Activated CD4-positive, alpha-beta T cell treated with anti-CD3 and anti-CD28 coated beads, Interleukin-2, Interleukin-4, amounts not matched to agents 100 ng/mL and 50 ng/mL, durations not matched to agents 16 hours and 8 hours (primary cell): ENCODE measurements around the gene SSU72.
"Not testable (repeated sequence)": the region's sequence is repeated elsewhere in the genome, so short reads cannot be mapped to it uniquely, and the experiment has no call there.

Experiments used
- DNase-seq: peaks from one replicate; pipeline ENCODE4 v3.0.0-alpha.2; 2020; ENCODE audit warnings: low spot score

SSU72 gene

GRCh38 chr1:1527092-1527816 lies 47.4 kb downstream of the SSU72 start:
- no peak for DNase-seq

- DNase-seq: not testable (repeated sequence)
Measured at GRCh38 chr1:1526476-1526875, 48.2 kb downstream of the SSU72 start.

GRCh38 chr1:1524750-1525383 lies 49.8 kb downstream of the SSU72 start:
- DNase-seq: not testable (repeated sequence)

GRCh38 chr1:1523651-1524050 lies 51.0 kb downstream of the SSU72 start:
- not testable (repeated sequence) for DNase-seq

GRCh38 chr1:1523226-1523625 lies 51.4 kb downstream of the SSU72 start:
- DNase-seq: not testable (repeated sequence)

GRCh38 chr1:1522536-1522935 lies 52.1 kb downstream of the SSU72 start:
- not testable (repeated sequence) for DNase-seq

GRCh38 chr1:1521331-1521730 lies 53.3 kb downstream of the SSU72 start:
- DNase-seq: no peak

GRCh38 chr1:1519805-1520505 lies 54.7 kb downstream of the SSU72 start:
- DNase-seq: not testable (repeated sequence)

- not testable (repeated sequence) for DNase-seq
Measured at GRCh38 chr1:1518621-1519007, 56.0 kb downstream of the SSU72 start.

GRCh38 chr1:1517973-1518620 lies 56.6 kb downstream of the SSU72 start:
- DNase-seq: no peak

- DNase-seq: not testable (repeated sequence)
Measured at GRCh38 chr1:1516923-1517322, 57.7 kb downstream of the SSU72 start.

GRCh38 chr1:1514376-1514775 lies 60.3 kb downstream of the SSU72 start:
- DNase-seq: not testable (repeated sequence)

- not testable (repeated sequence) for DNase-seq
Measured at GRCh38 chr1:1513675-1514074, 61.0 kb downstream of the SSU72 start.

- not testable (repeated sequence) for DNase-seq
Measured at GRCh38 chr1:1512425-1512824, 62.2 kb downstream of the SSU72 start.

- DNase-seq: peak; percentile 97
Measured at GRCh38 chr1:1511533-1512285, 63.0 kb downstream of the SSU72 start, which contains the start of gene ATAD3A. Gene ATAD3A, plus strand, starts transcription at chr1:1512162. Its CDS starts 107 bp downstream, at chr1:1512269.

GRCh38 chr1:1510912-1511532 lies 63.6 kb downstream of the SSU72 start:
- peak; percentile 45 for DNase-seq

- not testable (repeated sequence) for DNase-seq
Measured at GRCh38 chr1:1509465-1509850, 65.2 kb downstream of the SSU72 start.

- not testable (repeated sequence) for DNase-seq
Measured at GRCh38 chr1:1508775-1509464, 65.7 kb downstream of the SSU72 start.

GRCh38 chr1:1507305-1507704 lies 67.4 kb downstream of the SSU72 start:
- no peak for DNase-seq

- not testable (repeated sequence) for DNase-seq
Measured at GRCh38 chr1:1505801-1506200, 68.9 kb downstream of the SSU72 start.
